ENCODE measurements around the gene PRICKLE1.

PRICKLE1 gene

DNA sequence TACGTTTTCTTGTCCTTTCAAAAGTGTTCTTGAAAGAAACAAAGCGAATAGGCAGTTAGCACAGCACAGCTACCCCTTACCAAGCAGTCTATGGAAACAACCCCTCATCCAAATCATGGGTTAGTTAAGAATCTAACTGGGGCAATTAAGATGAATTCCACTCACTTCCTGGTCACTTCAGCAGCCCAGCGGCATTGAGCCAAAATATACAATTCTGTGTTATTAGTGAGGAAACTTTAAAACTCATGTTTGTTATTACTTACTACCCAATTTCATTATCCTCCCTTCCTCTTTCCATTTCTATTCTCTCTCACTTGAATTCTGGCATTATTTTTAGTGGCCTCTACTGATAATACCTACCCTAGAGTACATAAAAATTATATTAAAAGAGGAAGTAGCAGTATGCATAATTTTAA lies 142.2 kb downstream of the PRICKLE1 start:
- DNase-seq (ENCODE audit: insufficient read length, low spot score) (no peak), FAIRE-seq (no peak)
- TF ChIP-seq, protein P1, sequence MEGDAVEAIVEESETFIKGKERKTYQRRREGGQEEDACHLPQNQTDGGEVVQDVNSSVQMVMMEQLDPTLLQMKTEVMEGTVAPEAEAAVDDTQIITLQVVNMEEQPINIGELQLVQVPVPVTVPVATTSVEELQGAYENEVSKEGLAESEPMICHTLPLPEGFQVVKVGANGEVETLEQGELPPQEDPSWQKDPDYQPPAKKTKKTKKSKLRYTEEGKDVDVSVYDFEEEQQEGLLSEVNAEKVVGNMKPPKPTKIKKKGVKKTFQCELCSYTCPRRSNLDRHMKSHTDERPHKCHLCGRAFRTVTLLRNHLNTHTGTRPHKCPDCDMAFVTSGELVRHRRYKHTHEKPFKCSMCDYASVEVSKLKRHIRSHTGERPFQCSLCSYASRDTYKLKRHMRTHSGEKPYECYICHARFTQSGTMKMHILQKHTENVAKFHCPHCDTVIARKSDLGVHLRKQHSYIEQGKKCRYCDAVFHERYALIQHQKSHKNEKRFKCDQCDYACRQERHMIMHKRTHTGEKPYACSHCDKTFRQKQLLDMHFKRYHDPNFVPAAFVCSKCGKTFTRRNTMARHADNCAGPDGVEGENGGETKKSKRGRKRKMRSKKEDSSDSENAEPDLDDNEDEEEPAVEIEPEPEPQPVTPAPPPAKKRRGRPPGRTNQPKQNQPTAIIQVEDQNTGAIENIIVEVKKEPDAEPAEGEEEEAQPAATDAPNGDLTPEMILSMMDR (IDR thresholded peaks at IDR 0.05; ENCODE audit: insufficient read depth, missing control alignments): no peak

DNA sequence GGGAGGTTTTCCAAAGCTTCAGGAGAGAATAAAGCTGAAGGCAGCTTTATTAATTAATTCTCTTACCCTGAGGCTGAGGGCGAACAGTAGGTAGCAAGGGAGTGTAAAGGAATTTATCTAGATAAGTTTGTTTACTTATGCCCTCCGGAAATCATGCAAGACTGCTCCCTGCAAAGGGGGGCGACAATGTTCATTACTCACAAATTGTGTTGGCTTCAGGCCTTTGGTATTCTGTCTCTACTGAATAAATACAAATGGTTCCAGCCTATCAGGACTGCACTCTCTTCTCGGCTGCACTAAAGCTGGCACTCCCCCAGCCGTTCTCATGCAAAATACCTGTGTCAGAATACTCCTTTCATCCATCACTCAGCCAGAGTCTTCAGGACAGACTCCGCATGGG lies 142.8 kb downstream of the PRICKLE1 start:
- TF ChIP-seq, protein P1 (IDR thresholded peaks at IDR 0.05; ENCODE audit: insufficient read depth, missing control alignments): no peak
- no peak for FAIRE-seq
- DNase-seq (ENCODE audit: insufficient read length, low spot score): no peak

DNA sequence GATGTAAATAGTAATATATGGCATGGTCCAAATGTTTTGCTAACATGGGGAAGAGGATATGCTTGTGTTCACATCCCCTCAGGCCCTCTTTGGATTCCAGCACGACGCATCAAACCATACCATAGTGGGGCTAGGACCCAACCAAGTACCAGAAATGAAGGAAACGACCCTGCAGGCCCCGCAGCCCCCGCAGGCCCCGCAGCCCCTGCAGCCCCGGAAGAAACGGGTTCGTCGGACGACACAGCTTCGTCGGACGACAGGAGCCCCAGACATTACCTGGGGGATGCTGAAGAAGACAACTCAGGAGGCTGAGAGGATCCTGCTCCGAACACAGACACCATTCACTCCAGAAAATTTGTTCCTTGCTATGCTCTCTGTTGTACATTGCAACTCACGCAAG lies 143.7 kb downstream of the PRICKLE1 start:
- DNase-seq (ENCODE audit: insufficient read length, low spot score) (no peak), FAIRE-seq (no peak)
- TF ChIP-seq, protein P1 (IDR thresholded peaks at IDR 0.05; ENCODE audit: insufficient read depth, missing control alignments): no peak

DNA sequence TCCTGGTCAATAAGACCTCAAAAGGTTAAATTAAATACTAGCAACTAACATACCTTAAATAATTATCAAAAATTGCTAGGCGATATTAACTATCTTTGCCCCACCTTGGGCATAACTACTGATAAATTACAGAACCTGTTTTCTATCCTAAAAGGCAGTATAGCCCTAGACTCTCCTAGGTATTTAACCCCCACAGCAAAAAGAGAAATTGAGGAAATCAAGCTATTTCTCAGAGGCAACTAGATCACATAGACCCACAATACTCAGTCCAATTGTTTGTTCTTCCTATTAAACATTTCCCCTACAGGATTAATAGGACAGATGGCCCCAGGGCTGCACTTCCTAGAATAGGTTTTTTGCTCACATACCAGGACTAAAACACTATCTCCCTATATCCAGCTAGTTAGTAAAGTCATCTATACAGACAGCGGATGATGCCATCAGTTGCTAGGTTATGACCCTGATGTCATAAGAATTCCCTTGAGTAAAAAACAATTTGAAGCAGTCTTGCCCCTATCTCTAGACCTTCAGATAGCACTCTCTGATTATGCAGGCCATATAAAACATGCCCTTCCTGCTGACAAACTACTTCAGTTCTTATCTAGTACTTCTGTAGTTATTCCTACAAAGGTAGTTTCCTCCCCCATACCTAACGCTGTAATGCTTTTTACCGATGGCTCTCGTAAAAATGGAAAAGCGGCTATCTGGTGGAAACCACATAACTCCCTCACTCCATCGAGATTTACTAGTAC lies 145.2 kb downstream of the PRICKLE1 start:
- no peak for FAIRE-seq
- DNase-seq (ENCODE audit: insufficient read length, low spot score): no peak
- TF ChIP-seq, protein P1 (IDR thresholded peaks at IDR 0.05; ENCODE audit: insufficient read depth, missing control alignments): no peak

DNA sequence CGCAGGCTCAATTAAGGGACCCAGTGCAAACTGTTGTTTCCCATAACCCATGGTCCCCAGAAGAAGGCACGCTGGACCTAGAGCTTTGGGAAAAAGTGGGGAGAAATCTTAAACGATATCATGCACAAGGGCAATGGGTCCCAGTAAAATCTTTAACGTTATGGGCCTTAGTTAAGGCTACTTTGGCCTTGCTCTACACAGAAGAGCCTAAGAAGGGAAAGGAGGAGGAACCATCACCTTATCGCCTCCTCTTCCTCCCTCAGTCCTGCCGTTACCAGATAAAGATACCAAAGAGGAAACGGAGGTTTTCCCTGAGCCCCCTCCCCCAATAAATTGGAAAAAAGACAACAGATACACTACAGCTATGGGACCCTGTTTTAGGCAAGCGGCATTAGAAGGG lies 146.7 kb downstream of the PRICKLE1 start:
- DNase-seq (ENCODE audit: insufficient read length, low spot score) (no peak), FAIRE-seq (no peak)
- TF ChIP-seq, protein P1 (IDR thresholded peaks at IDR 0.05; ENCODE audit: insufficient read depth, missing control alignments): no peak

DNA sequence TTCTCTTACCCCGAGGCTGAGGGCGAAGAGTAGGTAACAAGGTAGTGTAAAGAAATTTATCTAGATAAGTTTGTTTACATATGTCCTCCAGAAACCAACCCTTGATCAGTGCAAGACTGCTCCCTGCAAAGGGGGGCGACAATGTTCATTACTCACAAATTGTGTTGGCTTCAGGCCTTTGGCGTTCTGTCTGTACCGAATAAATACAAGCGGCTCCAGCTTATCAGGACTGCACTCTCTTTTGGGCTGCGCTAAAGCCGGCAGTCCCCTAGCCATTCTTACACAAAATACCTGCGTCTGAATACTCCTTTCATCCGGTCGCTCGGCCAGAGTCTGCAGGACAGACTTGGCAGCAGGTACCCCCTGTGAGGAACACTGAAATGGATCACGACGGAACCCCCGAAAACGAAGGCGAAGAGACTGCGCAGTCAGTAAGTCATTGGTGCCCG lies 147.2 kb downstream of the PRICKLE1 start:
- FAIRE-seq (no peak), DNase-seq (ENCODE audit: insufficient read length, low spot score) (no peak)
- TF ChIP-seq, protein P1 (IDR thresholded peaks at IDR 0.05; ENCODE audit: insufficient read depth, missing control alignments): no peak

DNA sequence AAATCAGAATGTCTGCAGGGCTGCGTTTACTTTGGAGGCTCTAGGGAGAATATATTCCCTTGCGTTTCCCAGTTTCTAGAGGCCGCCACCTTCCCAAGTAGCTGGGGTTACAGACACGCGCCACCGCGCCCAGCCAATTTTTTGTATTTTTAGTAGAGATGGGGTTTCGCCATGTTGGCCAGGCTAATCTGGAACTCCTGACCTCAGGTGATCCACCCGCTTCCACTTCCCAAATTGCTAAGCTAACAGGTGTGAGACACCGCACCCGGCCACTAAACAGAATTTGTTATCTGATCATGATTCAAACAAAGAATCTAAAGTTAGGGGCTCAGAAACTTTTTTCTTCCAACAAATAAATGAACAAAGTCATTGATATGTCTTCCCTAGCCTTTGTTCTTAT lies 148.9 kb downstream of the PRICKLE1 start:
- TF ChIP-seq, protein P1 (IDR thresholded peaks at IDR 0.05; ENCODE audit: insufficient read depth, missing control alignments): no peak
- DNase-seq (ENCODE audit: insufficient read length, low spot score) (no peak), FAIRE-seq (no peak)

All from D721Med (cell line).